ENCODE results near the gene RPS19BP1.

DNA sequence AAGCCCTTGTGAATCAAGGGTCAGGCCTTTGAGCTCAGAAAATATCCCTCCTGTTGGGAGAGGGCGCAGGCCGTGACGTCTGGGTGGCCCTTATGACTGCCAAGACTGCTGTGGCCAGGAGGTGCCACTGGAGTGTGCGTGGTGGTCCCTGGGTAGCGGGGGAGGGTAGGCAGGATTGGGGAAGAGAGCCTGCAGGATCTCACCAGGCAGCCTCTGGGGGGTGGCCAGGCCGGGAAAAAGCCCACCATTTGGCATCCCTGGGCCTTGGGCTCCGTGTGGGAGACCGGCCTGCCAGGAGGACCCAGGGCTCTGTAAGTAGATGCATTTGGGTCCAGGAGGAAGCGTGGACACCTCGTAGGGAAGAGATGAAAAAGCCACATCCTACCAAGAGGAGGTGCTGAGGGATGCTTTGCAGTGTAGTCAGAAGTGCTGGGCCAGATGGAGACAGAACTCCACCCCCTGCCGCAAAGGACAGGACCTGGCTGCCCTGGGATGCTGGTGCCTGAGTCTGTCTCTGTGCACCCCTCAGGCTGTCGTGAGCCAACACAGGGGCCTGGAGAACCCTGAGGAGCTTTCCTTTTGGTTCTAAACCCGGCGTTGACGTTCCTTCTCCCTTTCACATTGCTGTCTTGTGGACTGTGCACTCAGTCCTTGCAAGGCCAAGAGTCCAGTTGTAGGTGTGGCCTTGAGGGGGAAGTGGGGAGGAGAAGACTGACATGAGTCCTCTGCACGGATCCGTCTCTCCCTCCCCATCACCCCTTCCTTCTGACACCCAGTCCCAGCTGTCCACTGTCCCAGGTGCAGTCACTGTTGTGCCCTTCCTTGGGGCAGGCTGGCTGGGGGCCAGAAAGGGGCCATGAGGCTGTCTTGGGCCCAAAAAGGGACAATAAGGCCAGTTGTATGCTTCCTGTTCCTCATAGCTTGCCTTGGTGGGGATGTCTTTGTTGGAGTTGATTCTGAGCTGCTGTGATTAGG lies 43.2 kb downstream of the RPS19BP1 start:
- TF ChIP-seq POLR2A (IDR thresholded peaks at IDR 0.05) (no peak), POLR2AphosphoS5 (IDR thresholded peaks at IDR 0.05) (no peak)
- TF ChIP-seq, protein P1, sequence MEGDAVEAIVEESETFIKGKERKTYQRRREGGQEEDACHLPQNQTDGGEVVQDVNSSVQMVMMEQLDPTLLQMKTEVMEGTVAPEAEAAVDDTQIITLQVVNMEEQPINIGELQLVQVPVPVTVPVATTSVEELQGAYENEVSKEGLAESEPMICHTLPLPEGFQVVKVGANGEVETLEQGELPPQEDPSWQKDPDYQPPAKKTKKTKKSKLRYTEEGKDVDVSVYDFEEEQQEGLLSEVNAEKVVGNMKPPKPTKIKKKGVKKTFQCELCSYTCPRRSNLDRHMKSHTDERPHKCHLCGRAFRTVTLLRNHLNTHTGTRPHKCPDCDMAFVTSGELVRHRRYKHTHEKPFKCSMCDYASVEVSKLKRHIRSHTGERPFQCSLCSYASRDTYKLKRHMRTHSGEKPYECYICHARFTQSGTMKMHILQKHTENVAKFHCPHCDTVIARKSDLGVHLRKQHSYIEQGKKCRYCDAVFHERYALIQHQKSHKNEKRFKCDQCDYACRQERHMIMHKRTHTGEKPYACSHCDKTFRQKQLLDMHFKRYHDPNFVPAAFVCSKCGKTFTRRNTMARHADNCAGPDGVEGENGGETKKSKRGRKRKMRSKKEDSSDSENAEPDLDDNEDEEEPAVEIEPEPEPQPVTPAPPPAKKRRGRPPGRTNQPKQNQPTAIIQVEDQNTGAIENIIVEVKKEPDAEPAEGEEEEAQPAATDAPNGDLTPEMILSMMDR (IDR thresholded peaks at IDR 0.05), result no peak
